HL-60 (cell line): ENCODE measurements around the gene RSU1.

ENCODE experiments used
- CTCF ChIP-seq: IDR thresholded peaks from one replicate; pipeline ENCODE4 v1.5.1; 2011; ENCODE audit warnings: low read length, control low read depth, inconsistent platforms; ENCODE audit not compliant: insufficient read depth
- REST ChIP-seq: IDR thresholded peaks from 2 replicates; pipeline ENCODE4 v1.6.1; 2012; ENCODE audit warnings: low read depth; ENCODE audit not compliant: insufficient replicate concordance

- no peak for TF ChIP-seq CTCF
- no peak for TF ChIP-seq REST
These were observed 190.5 kb downstream of the RSU1 start for GRCh38 chr10:16626697-16627096.
